Stimulated activated CD8-positive, alpha-beta memory T cell treated with anti-CD3 and anti-CD28 coated beads, Interleukin-15, amount 100 ng/mL, for 48 hours (primary cell): Measurements from ENCODE around the gene VEZF1.

Experiments
- DNase-seq, 2 donors: peaks; one replicate each; pipeline ENCODE4 v3.0.0-alpha.2; 2020; ENCODE audit warnings: low read depth in 2 of 2

The VEZF1 gene

GRCh38 chr17:57953219-57953618 lies 34.8 kb downstream of the VEZF1 start:
- DNase-seq: no peak

- no peak for DNase-seq
These were observed 38.4 kb downstream of the VEZF1 start for GRCh38 chr17:57949649-57950048.

GRCh38 chr17:57948555-57949420 lies 39.3 kb downstream of the VEZF1 start:
- no peak for DNase-seq

GRCh38 chr17:57948169-57948554 lies 39.9 kb downstream of the VEZF1 start:
- DNase-seq: no peak

- no peak for DNase-seq
These were observed 40.7 kb downstream of the VEZF1 start for GRCh38 chr17:57947369-57947768.

- DNase-seq: no peak
These were observed 41.2 kb downstream of the VEZF1 start for GRCh38 chr17:57946798-57947358.

GRCh38 chr17:57945996-57946797 lies 41.9 kb downstream of the VEZF1 start:
- no peak for DNase-seq

GRCh38 chr17:57944908-57945307 lies 43.1 kb downstream of the VEZF1 start:
- DNase-seq: no peak

- no peak for DNase-seq
These were observed 44.4 kb downstream of the VEZF1 start for GRCh38 chr17:57943645-57944044.

GRCh38 chr17:57943140-57943539 lies 44.9 kb downstream of the VEZF1 start:
- no peak for DNase-seq

- no peak for DNase-seq
These were observed 46.4 kb downstream of the VEZF1 start for GRCh38 chr17:57941384-57942370.

- no peak for DNase-seq
These were observed 47.3 kb downstream of the VEZF1 start for GRCh38 chr17:57940653-57941329.

- DNase-seq: no peak
These were observed 47.8 kb downstream of the VEZF1 start for GRCh38 chr17:57940231-57940630.

GRCh38 chr17:57939797-57940196 lies 48.3 kb downstream of the VEZF1 start:
- DNase-seq: no peak

- DNase-seq: no peak
These were observed 50.0 kb downstream of the VEZF1 start for GRCh38 chr17:57938061-57938502.

- no peak for DNase-seq
These were observed 50.6 kb downstream of the VEZF1 start for GRCh38 chr17:57937492-57937891.

- no peak for DNase-seq
These were observed 51.9 kb downstream of the VEZF1 start for GRCh38 chr17:57935833-57936807.

GRCh38 chr17:57931488-57932137 lies 56.4 kb downstream of the VEZF1 start:
- no peak for DNase-seq

GRCh38 chr17:57930239-57930638 lies 57.8 kb downstream of the VEZF1 start:
- DNase-seq: no peak
